GM23248 (cell line): ENCODE measurements around the gene TUNAR. TPM values are rescaled to one million over a fixed set of nuclear protein-coding genes. Genes with fewer than 3 reads are reported as not detected.
A peak's percentile ranks its signal among the peaks of the same experiment; 100 is the strongest.

Source experiments
- DNase-seq: peaks from one replicate; pipeline ENCODE4 v3.0.0-alpha.2; 2015
- H2AFZ ChIP-seq: fragments of 200-600 bp; sonication (generic); 2 replicates; pipeline ENCODE4 v1.6.1; 2016; ENCODE audit warnings: antibody characterized with exemption
- H3F3A ChIP-seq: fragments of 200-600 bp; sonication (generic); 2 replicates; pipeline ENCODE4 v1.6.1; 2016; ENCODE audit warnings: mild to moderate bottlenecking, antibody characterized with exemption, mixed run types; ENCODE audit not compliant: insufficient read depth
- H3K27ac ChIP-seq: fragments of 200-600 bp; sonication (generic); 2 replicates; pipeline ENCODE4 v1.5.1; 2016; ENCODE audit warnings: mild to moderate bottlenecking
- H3K27me3 ChIP-seq: fragments of 200-600 bp; sonication (generic); replicated peaks from 2 replicates; pipeline ENCODE4 v1.6.1; 2016; ENCODE audit warnings: mild to moderate bottlenecking; ENCODE audit not compliant: insufficient read depth
- H3K36me3 ChIP-seq: fragments of 200-600 bp; sonication (generic); 2 replicates; pipeline ENCODE4 v1.6.1; 2016; ENCODE audit warnings: low read depth, mild to moderate bottlenecking
- H3K4me1 ChIP-seq: fragments of 200-600 bp; sonication (generic); 2 replicates; pipeline ENCODE4 v1.6.1; 2016; ENCODE audit warnings: mild to moderate bottlenecking; ENCODE audit not compliant: insufficient read depth
- H3K4me2 ChIP-seq: fragments of 200-600 bp; sonication (generic); one replicate; pipeline ENCODE4 v1.6.1; 2016; ENCODE audit warnings: mild to moderate bottlenecking; ENCODE audit not compliant: unreplicated experiment
- H3K4me3 ChIP-seq: fragments of 200-600 bp; sonication (generic); 2 replicates; pipeline ENCODE4 v1.5.1; 2016; ENCODE audit warnings: mild to moderate bottlenecking
- H3K79me2 ChIP-seq: fragments of 200-600 bp; sonication (generic); 2 replicates; pipeline ENCODE4 v1.6.1; 2016; ENCODE audit warnings: mild to moderate bottlenecking; ENCODE audit not compliant: insufficient read depth
- H3K9ac ChIP-seq: fragments of 200-600 bp; sonication (generic); 2 replicates; pipeline ENCODE4 v1.6.1; 2016; ENCODE audit warnings: mild to moderate bottlenecking
- H3K9me2 ChIP-seq: fragments of 200-600 bp; sonication (generic); 2 replicates; pipeline ENCODE4 v1.6.1; 2016; ENCODE audit warnings: mixed run types, mild to moderate bottlenecking, moderate library complexity; ENCODE audit not compliant: insufficient read depth
- H3K9me3 ChIP-seq: fragments of 200-600 bp; sonication (generic); one replicate; pipeline ENCODE4 v1.6.1; 2017; ENCODE audit warnings: low read depth
- H4K20me1 ChIP-seq: fragments of 200-600 bp; sonication (generic); 2 replicates; pipeline ENCODE4 v1.6.0; 2016; ENCODE audit not compliant: insufficient read depth
- EZH2 ChIP-seq: fragments of 200-600 bp; sonication (generic); IDR thresholded peaks from 2 replicates; pipeline ENCODE4 v1.6.1; 2018; ENCODE audit warnings: antibody characterized with exemption, mild to moderate bottlenecking; ENCODE audit not compliant: insufficient read depth, poor library complexity, severe bottlenecking
- EZH2phosphoT487 ChIP-seq: fragments of 200-600 bp; sonication (generic); IDR thresholded peaks from 2 replicates; pipeline ENCODE4 v1.6.1; 2018; ENCODE audit warnings: antibody characterized with exemption, moderate library complexity, mild to moderate bottlenecking, low read depth; ENCODE audit not compliant: insufficient read depth
- WGBS, 2 experiments: methylation state at CpG; one replicate each; pipeline ENCODE4 v1.1.6; 2015 to 2017; ENCODE audit warnings: low lambda C conversion rate in 2 of 2, low coverage in 1 of 2; ENCODE audit errors: missing lambda C conversion rate in 2 of 2; 5-methylcytosine and 5-hydroxymethylcytosine counted together
- in situ Hi-C: fragments of 300-500 bp; cut with MboI; formaldehyde crosslinking; loops from 2 replicates; pipeline ENCODE4 v1.15.0; 2020
- polyA plus RNA-seq: library from polyadenylated mRNA; unstranded; fragments of >200 nt; fragmentation: Nextera tagmentation; extraction: Ambion mirVana; gene quantifications from 2 replicates; pipeline ENCODE4 v1.2.1, GENCODE V29; 2016
- total RNA-seq: library from RNA; depleted of rRNA; stranded (reverse); fragments of >200 nt; shearing (Covaris generic); gene quantifications from 2 replicates; pipeline ENCODE4 v1.2.3, GENCODE V29; 2014

TUNAR gene
- total and polyA plus RNA-seq, 2 experiments from 2014 or later, result not detected

DNA sequence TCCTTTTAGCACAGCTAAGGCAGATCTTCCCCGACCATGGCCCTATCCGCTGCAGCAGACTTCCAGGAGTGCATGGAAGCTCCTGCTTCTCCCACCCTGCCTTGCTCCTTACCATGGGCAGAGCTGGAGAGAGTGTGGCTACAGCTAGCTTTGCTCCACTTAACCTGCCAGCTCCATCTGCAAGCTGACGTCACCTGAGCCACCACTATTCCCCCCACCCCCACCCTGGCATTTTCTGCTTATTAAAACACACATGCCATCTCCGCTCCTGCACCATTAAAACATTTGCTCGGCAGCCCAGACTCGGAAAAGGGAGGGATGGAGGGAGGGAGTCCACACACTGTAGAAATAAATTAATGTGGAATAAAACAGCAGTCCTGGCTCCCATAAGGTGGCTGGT is 67.8 kb downstream of the TUNAR start:
- DNase-seq, result no peak
- no peak overlapping the region for H2AFZ ChIP-seq
- H3K4me2 ChIP-seq, result no peak overlapping the region
- no peaks in the 10 kb centered on the region for H3K79me2 ChIP-seq
- H3K4me3 ChIP-seq, result no peak overlapping the region
- H3K9me2 ChIP-seq, result no peaks in the 10 kb centered on the region
- H3K27me3 ChIP-seq, result no peaks in the 10 kb centered on the region
- no peaks in the 10 kb centered on the region for H3K9me3 ChIP-seq
- H3K27ac ChIP-seq, result no peak overlapping the region
- WGBS, 2 experiments, result 11 to 13% methylated on average over 4 to 6 of the region's 6 CpGs
- no peak for TF ChIP-seq EZH2
- no peak for TF ChIP-seq EZH2phosphoT487
- H3K36me3 ChIP-seq, result no peaks in the 10 kb centered on the region
- H4K20me1 ChIP-seq, result no peaks in the 10 kb centered on the region
- H3K4me1 ChIP-seq, result no peaks in the 10 kb centered on the region
- in situ Hi-C loops, result no loop called here
- H3F3A ChIP-seq, result no peaks in the 10 kb centered on the region
- H3K9ac ChIP-seq, result no peak overlapping the region

DNA sequence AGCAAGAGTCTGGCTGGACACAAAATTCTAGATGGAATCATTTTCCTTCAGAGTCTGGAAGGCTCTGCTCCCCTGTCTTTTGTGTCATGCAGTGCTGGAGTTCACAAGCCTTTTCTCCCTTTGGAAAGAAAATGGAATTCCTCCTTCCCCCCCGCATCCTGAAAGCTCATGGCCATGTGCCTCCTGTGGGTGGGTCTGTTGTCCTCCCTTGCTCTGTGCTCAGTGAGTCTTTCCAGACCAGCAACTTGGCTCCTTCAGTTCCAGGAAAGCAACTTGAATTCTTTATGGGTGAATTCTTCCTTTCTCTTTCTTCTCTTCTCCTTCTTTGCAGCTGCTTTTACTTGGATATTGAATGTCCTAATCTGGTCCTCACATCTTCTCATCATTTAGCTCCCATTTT is 70.2 kb downstream of the TUNAR start:
- H3K79me2 ChIP-seq, result no peaks in the 10 kb centered on the region
- no peak overlapping the region for H3K4me2 ChIP-seq
- H3F3A ChIP-seq, result no peaks in the 10 kb centered on the region
- no peak overlapping the region for H2AFZ ChIP-seq
- H3K27me3 ChIP-seq, result no peaks in the 10 kb centered on the region
- WGBS, 2 experiments, result 0% methylated on average over 1 of the region's 1 CpG
- no peak overlapping the region for H3K9ac ChIP-seq
- H3K4me3 ChIP-seq, result no peak overlapping the region
- no peaks in the 10 kb centered on the region for H3K9me2 ChIP-seq
- H4K20me1 ChIP-seq, result no peaks in the 10 kb centered on the region
- H3K9me3 ChIP-seq, result no peaks in the 10 kb centered on the region
- H3K4me1 ChIP-seq, result no peaks in the 10 kb centered on the region
- no peak for DNase-seq
- TF ChIP-seq EZH2 (no peak), EZH2phosphoT487 (no peak)
- no peak overlapping the region for H3K27ac ChIP-seq
- H3K36me3 ChIP-seq, result no peaks in the 10 kb centered on the region
- in situ Hi-C loops, result no loop called here

DNA sequence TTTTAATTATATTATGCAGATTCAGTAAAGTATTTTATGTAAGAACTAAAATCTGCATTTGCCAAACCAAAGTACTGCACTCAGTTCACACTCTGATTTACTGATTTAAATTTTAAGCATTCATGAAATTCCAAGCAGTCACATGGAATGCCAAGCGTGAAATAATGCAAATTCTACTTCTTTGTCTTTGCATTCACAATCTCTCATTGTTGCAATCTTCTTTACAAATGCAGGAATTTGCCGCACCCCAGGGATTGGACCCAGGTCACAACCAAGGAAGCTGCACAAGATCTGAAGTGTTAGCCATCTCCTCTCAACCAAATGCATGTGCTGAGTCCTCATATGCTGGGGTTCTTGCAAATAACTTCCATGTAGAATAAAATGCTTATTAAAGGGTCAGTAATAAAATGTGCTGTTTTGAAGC is 71.9 kb downstream of the TUNAR start:
- Histone ChIP-seq H2AFZ (no peak overlapping the region), H3K4me3 (no peak overlapping the region), H3K9me3 (no peaks in the 10 kb centered on the region), H4K20me1 (no peaks in the 10 kb centered on the region), H3K4me2 (no peak overlapping the region), H3K27me3 (no peaks in the 10 kb centered on the region), H3K4me1 (no peaks in the 10 kb centered on the region), H3K27ac (no peak overlapping the region), H3K36me3 (no peaks in the 10 kb centered on the region), H3K79me2 (no peaks in the 10 kb centered on the region), H3K9me2 (no peaks in the 10 kb centered on the region), H3F3A (no peaks in the 10 kb centered on the region), H3K9ac (no peak overlapping the region)
- in situ Hi-C loops, result no loop called here
- WGBS, 2 experiments, result 0 to 3% methylated on average over 2 of the region's 2 CpGs
- no peak for TF ChIP-seq EZH2
- TF ChIP-seq EZH2phosphoT487, result no peak
- no peak for DNase-seq

- no peaks in the 10 kb centered on the region for H3F3A ChIP-seq
- no peak overlapping the region for H3K27ac ChIP-seq
- no peak for TF ChIP-seq EZH2
- no peak for TF ChIP-seq EZH2phosphoT487
- H3K4me2 ChIP-seq, result no peak overlapping the region
- H3K27me3 ChIP-seq, result no peaks in the 10 kb centered on the region
- no peak overlapping the region for H3K9ac ChIP-seq
- DNase-seq, result no peak
- H4K20me1 ChIP-seq, result no peaks in the 10 kb centered on the region
- no peaks in the 10 kb centered on the region for H3K4me1 ChIP-seq
- 13 to 18% methylated on average over 4 of the region's 4 CpGs for WGBS, 2 experiments
- H3K9me3 ChIP-seq, result no peaks in the 10 kb centered on the region
- in situ Hi-C loops, result no loop called here
- H3K79me2 ChIP-seq, result no peaks in the 10 kb centered on the region
- no peaks in the 10 kb centered on the region for H3K36me3 ChIP-seq
- H3K4me3 ChIP-seq, result no peak overlapping the region
- H3K9me2 ChIP-seq, result no peaks in the 10 kb centered on the region
- H2AFZ ChIP-seq, result no peak overlapping the region
Measured at GRCh38 chr14:95951359-95951758, 74.7 kb downstream of the TUNAR start.

DNA sequence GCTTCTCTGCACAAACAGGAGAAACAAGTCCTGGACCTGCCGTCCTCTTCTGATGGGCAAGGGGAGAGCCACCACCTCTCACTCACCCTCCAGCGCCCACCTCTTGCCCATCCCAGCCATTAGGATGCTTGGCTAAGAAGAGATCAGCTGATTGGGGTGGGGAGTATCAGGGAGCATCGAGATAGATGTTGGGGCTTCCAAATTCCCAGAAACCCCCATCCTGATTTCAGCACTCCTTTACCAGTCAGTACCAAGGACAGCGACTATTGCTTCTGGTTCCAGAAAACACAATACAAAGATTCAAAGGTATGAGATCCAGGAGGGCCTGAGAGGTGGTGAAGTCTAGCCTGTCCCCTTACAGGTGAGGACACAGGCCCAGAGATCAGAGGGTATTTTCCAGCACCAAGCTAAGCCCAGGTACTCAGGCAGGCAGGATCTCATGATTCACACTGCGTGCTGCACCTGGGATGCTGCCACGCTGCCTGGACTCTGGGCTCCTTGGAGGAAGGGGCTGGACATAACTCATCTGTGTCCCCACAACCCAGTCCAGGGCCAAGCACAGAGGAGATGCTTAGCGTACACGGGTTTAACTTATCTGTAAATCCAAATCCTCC is 76.6 kb downstream of the TUNAR start:
- Histone ChIP-seq H2AFZ (no peak overlapping the region), H3F3A (no peaks in the 10 kb centered on the region), H3K36me3 (no peaks in the 10 kb centered on the region), H3K4me2 (no peak overlapping the region), H4K20me1 (no peaks in the 10 kb centered on the region), H3K9me3 (no peaks in the 10 kb centered on the region), H3K4me3 (no peak overlapping the region), H3K27me3 (no peaks in the 10 kb centered on the region), H3K4me1 (no peaks in the 10 kb centered on the region), H3K27ac (no peak overlapping the region), H3K9ac (no peak overlapping the region), H3K9me2 (no peaks in the 10 kb centered on the region), H3K79me2 (no peaks in the 10 kb centered on the region)
- WGBS, 2 experiments, result 22% methylated on average over 8 of the region's 8 CpGs
- DNase-seq, result peak; percentile 35
- in situ Hi-C loops, result no loop called here
- TF ChIP-seq EZH2 (no peak), EZH2phosphoT487 (no peak)
